Measurements from ENCODE around the gene ZNF609. TPM values are rescaled to one million over a fixed set of nuclear protein-coding genes. Genes with fewer than 3 reads are reported as not detected.

ZNF609 gene
- polyA plus RNA-seq, 3 donors: 1.3 to 13.2 (median 1.7) TPM

DNA sequence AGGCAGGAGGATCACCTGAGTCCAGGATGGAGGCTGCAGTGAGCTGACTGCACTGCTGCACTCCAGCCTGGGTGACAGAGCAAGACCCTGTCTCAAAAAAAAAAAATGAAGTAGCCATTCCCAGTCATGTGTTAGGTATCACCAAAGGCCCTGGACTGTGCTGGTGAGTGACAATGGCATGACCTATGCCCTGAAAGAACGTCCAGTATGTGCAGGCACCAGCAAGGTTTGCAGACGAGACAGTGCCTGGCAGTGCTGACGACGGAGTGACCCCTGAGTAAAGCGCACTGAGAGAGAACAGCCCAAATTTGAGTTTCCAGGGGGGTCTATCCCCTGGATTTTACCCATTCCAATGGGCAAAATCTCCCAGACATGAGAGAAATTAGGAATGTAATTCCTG, 269.8 kb downstream of the ZNF609 start:
- H3K4me2 ChIP-seq (replicated peaks; ENCODE audit: extremely low read depth, low read length, poor library complexity, severe bottlenecking): no peak overlapping the region
- H3K79me2 ChIP-seq (ENCODE audit: insufficient read depth, low read length): no peaks in the 10 kb centered on the region
- peaks cover 0 to 4% of the 10 kb centered on the region in 2 donors for H3K4me1 ChIP-seq (ENCODE audit: control insufficient read depth in 1 of 2, insufficient read depth in 2 of 2, low read length in 2 of 2)
- no peaks in the 10 kb centered on the region for H3K9me3 Mint-ChIP-seq
- no peak overlapping the region for H3K27ac Mint-ChIP-seq
- no peaks in the 10 kb centered on the region for H3K36me3 ChIP-seq (replicated peaks in 1 of 2; ENCODE audit: control insufficient read depth in 1 of 2, insufficient read depth in 2 of 2, low read length in 2 of 2)
- no peaks in the 10 kb centered on the region for H4K20me1 ChIP-seq (ENCODE audit: insufficient read depth, low read length)
- no peak overlapping the region for H3K4me3 ChIP-seq (replicated peaks in 1 of 3; ENCODE audit: low read depth in 2 of 3, low read length in 3 of 3)
- no peak overlapping the region for H2AFZ ChIP-seq (ENCODE audit: insufficient read depth, low read depth, low read length, poor library complexity, severe bottlenecking)
- peaks cover 6 to 12% (median 7%) of the 10 kb centered on the region in 3 donors for H3K27me3 Mint-ChIP-seq (ENCODE audit: low read depth in 3 of 3)
- H3K9ac ChIP-seq (ENCODE audit: insufficient read depth, low read length, poor library complexity, severe bottlenecking): no peak overlapping the region
- no peak overlapping the region for H3K4me3 Mint-ChIP-seq
- no peaks in the 10 kb centered on the region for H3K9me3 ChIP-seq (replicated peaks in 1 of 2; ENCODE audit: control insufficient read depth in 1 of 2, insufficient read depth in 1 of 2, low read length in 2 of 2)
- TF ChIP-seq, protein P1, sequence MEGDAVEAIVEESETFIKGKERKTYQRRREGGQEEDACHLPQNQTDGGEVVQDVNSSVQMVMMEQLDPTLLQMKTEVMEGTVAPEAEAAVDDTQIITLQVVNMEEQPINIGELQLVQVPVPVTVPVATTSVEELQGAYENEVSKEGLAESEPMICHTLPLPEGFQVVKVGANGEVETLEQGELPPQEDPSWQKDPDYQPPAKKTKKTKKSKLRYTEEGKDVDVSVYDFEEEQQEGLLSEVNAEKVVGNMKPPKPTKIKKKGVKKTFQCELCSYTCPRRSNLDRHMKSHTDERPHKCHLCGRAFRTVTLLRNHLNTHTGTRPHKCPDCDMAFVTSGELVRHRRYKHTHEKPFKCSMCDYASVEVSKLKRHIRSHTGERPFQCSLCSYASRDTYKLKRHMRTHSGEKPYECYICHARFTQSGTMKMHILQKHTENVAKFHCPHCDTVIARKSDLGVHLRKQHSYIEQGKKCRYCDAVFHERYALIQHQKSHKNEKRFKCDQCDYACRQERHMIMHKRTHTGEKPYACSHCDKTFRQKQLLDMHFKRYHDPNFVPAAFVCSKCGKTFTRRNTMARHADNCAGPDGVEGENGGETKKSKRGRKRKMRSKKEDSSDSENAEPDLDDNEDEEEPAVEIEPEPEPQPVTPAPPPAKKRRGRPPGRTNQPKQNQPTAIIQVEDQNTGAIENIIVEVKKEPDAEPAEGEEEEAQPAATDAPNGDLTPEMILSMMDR (IDR thresholded peaks at IDR 0.05): no peak
- H3K27me3 ChIP-seq (ENCODE audit: control insufficient read depth in 2 of 2, insufficient read depth in 2 of 2, low read length in 2 of 2): no peaks in the 10 kb centered on the region
- H3K36me3 Mint-ChIP-seq: no peaks in the 10 kb centered on the region
- intact Hi-C loops (cut with micrococcal nuclease): loop anchor here (2.0 to 10.0 kb wide), 4 partner anchors 75 to 355 kb away; no protein-coding TSS in a partner anchor
- no peak for DNase-seq
- WGBS (ENCODE audit: insufficient coverage): 95% methylated on average over 5 of the region's 5 CpGs
- no peak overlapping the region for H3K27ac ChIP-seq (ENCODE audit: low read depth in 1 of 2, low read length in 2 of 2)
- peaks cover 5% of the 10 kb centered on the region for H3K4me1 Mint-ChIP-seq

DNA sequence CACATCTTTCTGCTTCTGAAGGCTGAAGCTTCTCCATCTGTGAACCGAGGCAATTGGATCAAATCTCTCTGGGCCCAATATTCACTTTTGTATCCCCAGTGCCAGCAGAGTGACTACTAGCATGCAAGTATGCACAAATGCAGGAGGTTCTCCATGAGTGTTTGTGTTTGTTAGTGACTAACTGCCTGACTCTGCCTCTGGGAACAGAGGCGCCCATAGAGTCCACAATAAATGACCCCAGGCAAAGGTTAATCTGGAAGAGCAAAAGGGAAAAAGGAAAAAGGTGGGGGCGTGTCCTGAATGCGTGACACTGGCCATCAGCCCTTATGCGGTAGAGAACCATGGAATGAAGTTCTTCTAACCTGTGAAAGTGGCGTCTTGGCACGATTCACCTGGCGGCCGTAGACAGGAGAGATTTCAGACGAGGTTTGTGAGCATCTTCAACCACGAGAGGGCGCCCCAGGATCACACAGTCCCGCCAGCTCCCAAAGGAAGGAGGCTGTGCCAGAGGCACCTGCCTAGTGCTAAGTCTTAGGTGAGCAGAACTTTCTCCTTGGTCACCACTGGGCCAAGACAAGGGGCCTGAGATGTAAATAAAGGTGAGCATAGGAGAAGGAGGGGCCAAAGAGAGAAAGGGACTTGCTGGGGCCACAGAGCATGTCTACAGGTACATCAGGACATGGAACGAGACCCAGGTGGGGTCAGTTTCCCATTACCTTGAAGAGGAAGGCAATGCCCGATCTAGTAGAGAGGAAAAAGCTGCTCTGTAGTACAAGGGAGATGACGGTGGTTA, 270.8 kb downstream of the ZNF609 start:
- Histone ChIP-seq H3K9ac (ENCODE audit: insufficient read depth, low read length, poor library complexity, severe bottlenecking) (no peak overlapping the region), H2AFZ (ENCODE audit: insufficient read depth, low read depth, low read length, poor library complexity, severe bottlenecking) (no peak overlapping the region), H3K79me2 (ENCODE audit: insufficient read depth, low read length) (no peaks in the 10 kb centered on the region), H3K4me2 (replicated peaks; ENCODE audit: extremely low read depth, low read length, poor library complexity, severe bottlenecking) (no peak overlapping the region), H3K36me3 (replicated peaks in 1 of 2; ENCODE audit: control insufficient read depth in 1 of 2, insufficient read depth in 2 of 2, low read length in 2 of 2) (no peaks in the 10 kb centered on the region), H3K4me3 (replicated peaks in 1 of 3; ENCODE audit: low read depth in 2 of 3, low read length in 3 of 3) (no peak overlapping the region), H3K27me3 (ENCODE audit: control insufficient read depth in 2 of 2, insufficient read depth in 2 of 2, low read length in 2 of 2) (no peaks in the 10 kb centered on the region), H3K4me1 (ENCODE audit: control insufficient read depth in 1 of 2, insufficient read depth in 2 of 2, low read length in 2 of 2) (peaks cover 0 to 4% of the 10 kb centered on the region in 2 donors), H3K9me3 (replicated peaks in 1 of 2; ENCODE audit: control insufficient read depth in 1 of 2, insufficient read depth in 1 of 2, low read length in 2 of 2) (no peaks in the 10 kb centered on the region), H4K20me1 (ENCODE audit: insufficient read depth, low read length) (no peaks in the 10 kb centered on the region), H3K27ac (ENCODE audit: low read depth in 1 of 2, low read length in 2 of 2) (no peak overlapping the region)
- no peak overlapping the region for H3K27ac Mint-ChIP-seq
- WGBS (ENCODE audit: insufficient coverage): 14% methylated on average over 14 of the region's 16 CpGs
- H3K9me3 Mint-ChIP-seq: no peaks in the 10 kb centered on the region
- H3K27me3 Mint-ChIP-seq (ENCODE audit: low read depth in 3 of 3): peaks cover 7 to 14% (median 7%) of the 10 kb centered on the region in 3 donors
- DNase-seq: peak; percentile 60 to 75 (median 71)
- peak overlapping the region in 1 of 2 donors; percentile 0 for H3K4me3 Mint-ChIP-seq
- intact Hi-C loops (cut with micrococcal nuclease): loop anchor here (2.0 to 10.0 kb wide), 4 partner anchors 74 to 354 kb away; no protein-coding TSS in a partner anchor
- no peaks in the 10 kb centered on the region for H3K36me3 Mint-ChIP-seq
- peaks cover 5% of the 10 kb centered on the region for H3K4me1 Mint-ChIP-seq
- TF ChIP-seq, protein P1 (IDR thresholded peaks at IDR 0.05): peak; percentile 92

All from CD14-positive monocyte (primary cell).